GM12872 (cell line): ENCODE results near the gene BTBD9.

ENCODE experiments used
- CTCF ChIP-seq: IDR thresholded peaks from 3 replicates; pipeline ENCODE4 v1.5.1; 2011; ENCODE audit warnings: low read depth, mild to moderate bottlenecking, low read length, moderate library complexity; ENCODE audit not compliant: insufficient read depth

The BTBD9 gene

DNA sequence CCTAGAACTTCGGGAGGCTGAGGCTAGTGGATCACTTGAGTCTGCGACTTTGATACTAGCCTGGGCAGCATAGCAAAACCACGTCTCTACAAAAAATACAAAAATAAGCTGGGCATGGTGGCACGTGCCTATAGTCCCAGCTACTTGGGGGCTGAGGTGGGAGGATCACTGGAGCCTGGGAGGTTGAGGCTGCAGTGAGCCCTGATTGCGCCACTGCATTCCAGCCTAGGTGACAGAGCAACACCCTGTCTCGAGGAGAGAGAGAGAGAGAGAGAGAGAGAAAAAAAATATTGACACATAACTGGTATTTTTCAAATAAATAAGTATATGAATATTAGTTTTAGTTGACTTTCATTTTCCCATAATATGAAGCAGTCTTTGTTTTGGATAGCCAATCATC is 222.2 kb downstream of the BTBD9 start:
- no peak for TF ChIP-seq CTCF

- TF ChIP-seq CTCF, result no peak
Measured at GRCh38 chr6:38415231-38416005, 224.3 kb downstream of the BTBD9 start.

GRCh38 chr6:38413102-38413800 is 226.5 kb downstream of the BTBD9 start:
- TF ChIP-seq CTCF, result no peak

GRCh38 chr6:38407192-38407591 is 232.5 kb downstream of the BTBD9 start:
- TF ChIP-seq CTCF, result no peak

DNA sequence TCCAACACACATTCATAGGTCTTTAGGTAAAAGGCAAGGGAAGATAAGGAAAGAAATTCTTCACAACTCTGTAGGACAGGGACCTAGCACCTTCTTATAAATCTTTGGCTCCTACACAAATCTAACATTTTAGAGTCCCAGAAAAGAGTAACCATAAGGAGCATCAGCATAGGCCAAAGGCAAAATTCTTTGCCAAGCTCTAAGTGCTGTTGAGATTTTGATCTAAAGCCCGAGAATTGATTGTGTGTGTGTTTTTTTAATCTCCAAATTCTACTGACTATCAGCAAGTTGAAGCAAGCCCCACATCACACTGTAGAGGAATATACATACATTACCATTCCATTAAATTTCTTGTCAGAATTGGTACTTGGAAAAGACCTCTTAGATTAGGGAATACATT is 233.6 kb downstream of the BTBD9 start:
- TF ChIP-seq CTCF, result no peak

DNA sequence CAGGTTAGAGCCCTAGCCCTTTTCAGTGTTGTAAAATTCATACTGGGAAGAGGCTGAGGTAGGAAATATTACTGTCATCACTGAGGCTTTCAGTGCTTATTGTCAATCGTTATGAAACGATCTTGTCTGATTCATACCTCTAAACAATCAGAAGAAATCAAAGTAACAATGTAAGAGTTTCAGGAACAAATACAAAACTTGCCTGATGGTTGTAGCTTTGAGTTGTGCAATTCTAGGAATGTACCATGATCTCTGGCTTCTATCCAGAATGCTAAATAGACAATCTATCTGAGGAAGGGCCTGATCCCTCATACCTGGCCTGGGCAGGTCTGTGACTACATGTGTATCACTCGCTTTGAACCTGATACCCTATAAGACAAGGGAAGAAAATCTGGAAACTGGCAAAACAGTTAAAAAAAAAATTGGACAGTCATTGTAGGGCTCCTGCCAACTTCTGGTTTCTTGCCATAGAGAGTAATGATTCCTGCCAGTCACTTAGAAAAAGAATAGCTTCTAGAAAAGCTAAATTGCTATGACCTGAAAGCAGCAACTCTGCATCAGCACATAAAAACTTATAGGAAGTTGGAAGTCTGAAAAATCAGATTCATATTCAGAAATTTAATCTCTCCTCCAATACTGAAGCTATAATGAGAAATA is 234.7 kb downstream of the BTBD9 start:
- no peak for TF ChIP-seq CTCF

GRCh38 chr6:38404355-38404754 is 235.4 kb downstream of the BTBD9 start:
- no peak for TF ChIP-seq CTCF
